Subcutaneous adipose tissue (tissue), 4 donors: ENCODE results near the gene IL23R. TPM values are rescaled to one million over a fixed set of nuclear protein-coding genes. Genes with fewer than 3 reads are reported as not detected.

Experiments
- total RNA-seq, 4 donors: library from RNA; depleted of rRNA; stranded (reverse); fragments of >200 nt; gene quantifications; one replicate each; pipeline ENCODE4 v1.1.0, GENCODE V29; 2016
- TF ChIP-seq, protein P1 (sequence below): fragments of 450-650 bp; IDR thresholded peaks from one replicate; pipeline ENCODE4 v1.5.1; 2016; ENCODE audit warnings: low read depth, mild to moderate bottlenecking, control low read depth, antibody characterized with exemption, moderate library complexity

IL23R gene
- total RNA-seq, 4 donors from 2014 or later, result not detected

GRCh38 chr1:67224856-67225255, 58.6 kb downstream of the IL23R start:
- TF ChIP-seq, protein P1, sequence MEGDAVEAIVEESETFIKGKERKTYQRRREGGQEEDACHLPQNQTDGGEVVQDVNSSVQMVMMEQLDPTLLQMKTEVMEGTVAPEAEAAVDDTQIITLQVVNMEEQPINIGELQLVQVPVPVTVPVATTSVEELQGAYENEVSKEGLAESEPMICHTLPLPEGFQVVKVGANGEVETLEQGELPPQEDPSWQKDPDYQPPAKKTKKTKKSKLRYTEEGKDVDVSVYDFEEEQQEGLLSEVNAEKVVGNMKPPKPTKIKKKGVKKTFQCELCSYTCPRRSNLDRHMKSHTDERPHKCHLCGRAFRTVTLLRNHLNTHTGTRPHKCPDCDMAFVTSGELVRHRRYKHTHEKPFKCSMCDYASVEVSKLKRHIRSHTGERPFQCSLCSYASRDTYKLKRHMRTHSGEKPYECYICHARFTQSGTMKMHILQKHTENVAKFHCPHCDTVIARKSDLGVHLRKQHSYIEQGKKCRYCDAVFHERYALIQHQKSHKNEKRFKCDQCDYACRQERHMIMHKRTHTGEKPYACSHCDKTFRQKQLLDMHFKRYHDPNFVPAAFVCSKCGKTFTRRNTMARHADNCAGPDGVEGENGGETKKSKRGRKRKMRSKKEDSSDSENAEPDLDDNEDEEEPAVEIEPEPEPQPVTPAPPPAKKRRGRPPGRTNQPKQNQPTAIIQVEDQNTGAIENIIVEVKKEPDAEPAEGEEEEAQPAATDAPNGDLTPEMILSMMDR, result no peak

DNA sequence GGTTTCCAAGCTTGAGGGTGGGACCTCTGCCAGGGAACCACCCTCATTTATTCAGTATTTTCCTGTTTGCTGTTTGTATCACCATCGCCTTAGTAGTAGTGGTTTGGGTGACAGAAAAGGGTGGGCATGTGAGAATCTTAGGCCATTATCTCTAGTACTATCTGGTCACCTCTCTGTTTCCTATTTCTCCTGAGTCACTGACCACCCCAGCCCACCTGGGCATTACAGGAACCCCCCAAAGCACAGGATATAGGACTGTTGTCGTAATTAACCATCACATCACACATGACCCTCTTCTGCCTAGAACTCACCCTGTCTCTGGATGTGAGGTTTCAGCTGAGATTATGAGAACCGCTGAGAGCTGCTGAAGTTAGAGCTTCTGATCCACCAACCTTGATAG, 60.4 kb downstream of the IL23R start:
- TF ChIP-seq, protein P1, result no peak

- TF ChIP-seq, protein P1, result no peak
Observed at GRCh38 chr1:67227196-67227595, 60.9 kb downstream of the IL23R start.

DNA sequence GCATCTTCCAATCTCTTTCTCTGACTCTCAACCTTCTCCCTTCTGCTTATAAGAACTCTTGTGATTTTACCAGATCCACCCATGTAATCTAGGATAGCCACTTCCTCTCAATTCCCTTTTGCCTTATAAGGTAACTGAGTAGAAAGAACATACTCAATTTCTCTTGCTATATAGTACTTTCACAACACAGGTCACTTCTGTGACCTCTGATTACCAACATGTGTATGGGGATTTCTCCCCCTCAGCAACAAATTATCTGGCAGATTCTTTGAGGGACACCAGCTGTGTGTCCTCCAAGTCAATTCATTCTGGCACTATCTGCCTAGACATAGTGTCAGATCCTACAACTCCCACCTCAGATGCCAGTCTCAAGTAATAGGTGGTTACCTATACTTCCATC, 62.5 kb downstream of the IL23R start:
- TF ChIP-seq, protein P1, result no peak

- TF ChIP-seq, protein P1, result no peak
Observed at GRCh38 chr1:67230539-67230938, 64.3 kb downstream of the IL23R start.

- TF ChIP-seq, protein P1, result no peak
Observed at GRCh38 chr1:67236277-67236676, 70.0 kb downstream of the IL23R start.

DNA sequence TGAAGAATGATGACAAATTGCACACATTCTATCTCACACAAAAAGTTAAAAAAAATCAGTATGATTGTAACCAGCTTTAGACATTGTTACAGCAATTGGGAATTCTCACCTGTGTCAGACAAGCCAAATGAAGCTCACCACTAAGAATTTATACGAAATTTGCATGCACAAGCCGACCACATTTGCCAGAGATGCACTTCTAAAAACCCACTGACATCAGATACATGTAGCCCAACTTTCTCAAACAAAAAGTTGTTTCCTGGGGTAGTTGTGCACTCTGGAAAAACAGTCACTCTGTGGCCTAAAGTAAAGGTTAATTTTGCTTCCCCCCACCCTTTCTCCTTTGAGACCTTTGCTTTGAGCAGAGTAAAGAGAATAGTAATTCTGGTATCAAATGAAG, 73.5 kb downstream of the IL23R start:
- TF ChIP-seq, protein P1, result no peak

DNA sequence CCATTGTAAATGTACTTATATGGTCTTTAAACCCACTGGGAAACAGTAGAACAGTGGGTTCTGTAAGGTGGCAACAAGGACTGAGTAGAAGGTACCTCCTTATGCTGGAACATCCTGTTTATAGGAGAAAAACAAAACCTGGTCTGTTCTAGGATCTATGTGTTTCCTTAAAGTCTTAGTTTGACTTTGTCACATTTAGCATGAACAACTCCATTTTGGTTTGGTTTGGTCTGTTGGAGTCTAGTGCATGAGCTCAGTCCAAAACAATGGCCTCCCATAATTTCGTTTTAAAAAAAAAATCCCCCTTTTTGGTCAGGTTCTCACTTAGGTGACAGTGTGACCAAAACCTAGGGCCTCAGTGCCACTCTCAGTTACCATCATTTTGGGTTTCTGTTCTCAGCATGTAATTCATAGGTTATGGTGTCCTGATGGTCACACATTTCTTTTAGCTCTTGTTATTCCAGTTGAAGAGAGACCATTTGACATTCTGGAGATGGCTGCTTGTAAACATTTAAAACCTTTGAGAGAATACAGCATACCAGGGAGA, 75.0 kb downstream of the IL23R start:
- TF ChIP-seq, protein P1, result no peak
